RPMI7951 (cell line): ENCODE measurements around the gene TUBA1C. TPM values are rescaled to one million over a fixed set of nuclear protein-coding genes. Genes with fewer than 3 reads are reported as not detected.

Source experiments
- DNase-seq: peaks from one replicate; pipeline ENCODE4 v3.0.0-alpha.2; 2012; ENCODE audit warnings: low read depth
- total RNA-seq: library from RNA; depleted of rRNA; stranded (reverse); fragments of >200 nt; shearing (Covaris generic); gene quantifications from 2 replicates; pipeline ENCODE4 v1.2.3, GENCODE V29; 2014; rRNA removed

Gene TUBA1C
- total RNA-seq: 1,253 and 1,613 TPM in 2 replicates

- peak; percentile 93 for DNase-seq
Observed at GRCh38 chr12:49264873-49265792, at the start of gene TUBA1C. TSS of gene TUBA1C (plus strand) at chr12:49265082. CDS start at chr12:49265182, 100 bp downstream.

GRCh38 chr12:49219417-49220026 is 45.4 kb upstream of the TUBA1C start:
- no peak for DNase-seq

GRCh38 chr12:49220972-49221371 is 43.9 kb upstream of the TUBA1C start:
- DNase-seq: no peak

- no peak for DNase-seq
Observed at GRCh38 chr12:49223122-49223521, 41.8 kb upstream of the TUBA1C start.

- DNase-seq: no peak
Observed at GRCh38 chr12:49223590-49224369, 41.1 kb upstream of the TUBA1C start.

- peak; percentile 33 for DNase-seq
Observed at GRCh38 chr12:49225576-49226166, 39.2 kb upstream of the TUBA1C start.

GRCh38 chr12:49227713-49228112 is 37.2 kb upstream of the TUBA1C start:
- no peak for DNase-seq

GRCh38 chr12:49228653-49229052 is 36.2 kb upstream of the TUBA1C start:
- no peak for DNase-seq

- no peak for DNase-seq
Observed at GRCh38 chr12:49230176-49230804, 34.6 kb upstream of the TUBA1C start.

GRCh38 chr12:49230805-49231194 is 34.1 kb upstream of the TUBA1C start:
- no peak for DNase-seq

- peak; percentile 15 for DNase-seq
Observed at GRCh38 chr12:49231878-49232655, 32.8 kb upstream of the TUBA1C start.

GRCh38 chr12:49232940-49233841 is 31.7 kb upstream of the TUBA1C start:
- DNase-seq: peak; percentile 54

- DNase-seq: no peak
Observed at GRCh38 chr12:49233842-49234526, 30.9 kb upstream of the TUBA1C start.

- no peak for DNase-seq
Observed at GRCh38 chr12:49236423-49236822, 28.5 kb upstream of the TUBA1C start.

GRCh38 chr12:49243631-49244030 is 21.3 kb upstream of the TUBA1C start:
- DNase-seq: no peak

GRCh38 chr12:49244176-49244575 is 20.7 kb upstream of the TUBA1C start:
- DNase-seq: peak; percentile 65

GRCh38 chr12:49251357-49251756 is 13.5 kb upstream of the TUBA1C start:
- DNase-seq: no peak

GRCh38 chr12:49253033-49253623 is 11.8 kb upstream of the TUBA1C start:
- peak; percentile 85 for DNase-seq
